ENCODE data around the gene MFSD8.
A peak's percentile ranks its signal among the peaks of the same experiment; 100 is the strongest.
"Not testable (repeated sequence)": the region's sequence is repeated elsewhere in the genome, so short reads cannot be mapped to it uniquely, and the experiment has no call there.

The MFSD8 gene

GRCh38 chr4:127965062-127965802, at the start of gene MFSD8, which contains the start of gene ABHD18:
TSS of gene MFSD8 (minus strand) at chr4:127965173. CDS start at chr4:127965133, 40 bp downstream.
TSS of gene ABHD18 (plus strand) at chr4:127965406. CDS start at chr4:127982956, 17,550 bp downstream.
- DNase-seq: peak; percentile 98

GRCh38 chr4:128009428-128009827, 44.5 kb upstream of the MFSD8 start:
- DNase-seq: no peak

- DNase-seq: no peak
Measured at GRCh38 chr4:128006592-128006991, 41.6 kb upstream of the MFSD8 start.

- no peak for DNase-seq
Measured at GRCh38 chr4:127997534-127998388, 32.8 kb upstream of the MFSD8 start.

- not testable (repeated sequence) for DNase-seq
Measured at GRCh38 chr4:127996521-127996920, 31.5 kb upstream of the MFSD8 start.

GRCh38 chr4:127995776-127996175, 30.8 kb upstream of the MFSD8 start:
- DNase-seq: no peak

GRCh38 chr4:127993151-127993550, 28.2 kb upstream of the MFSD8 start:
- DNase-seq: no peak

- no peak for DNase-seq
Measured at GRCh38 chr4:127988638-127989037, 23.7 kb upstream of the MFSD8 start.

GRCh38 chr4:127985989-127986388, 21.0 kb upstream of the MFSD8 start:
- DNase-seq: no peak

- no peak for DNase-seq
Measured at GRCh38 chr4:127982445-127982844, 17.5 kb upstream of the MFSD8 start.

GRCh38 chr4:127978930-127979329, 14.0 kb upstream of the MFSD8 start:
- no peak for DNase-seq

- no peak for DNase-seq
Measured at GRCh38 chr4:127975121-127975770, 10.3 kb upstream of the MFSD8 start.

GRCh38 chr4:127970925-127971324, 6.0 kb upstream of the MFSD8 start:
- not testable (repeated sequence) for DNase-seq

- no peak for DNase-seq
Measured at GRCh38 chr4:127968586-127968985, 3.6 kb upstream of the MFSD8 start.

- no peak for DNase-seq
Measured at GRCh38 chr4:127967141-127967775, 2.3 kb upstream of the MFSD8 start.

GRCh38 chr4:127965803-127966175, 816 bp upstream of the MFSD8 start:
- DNase-seq: peak; percentile 73

- DNase-seq: not testable (repeated sequence)
Measured at GRCh38 chr4:127964426-127965061, 429 bp downstream of the MFSD8 start.

GRCh38 chr4:127963633-127964398, 1.2 kb downstream of the MFSD8 start:
- not testable (repeated sequence) for DNase-seq

GRCh38 chr4:127959794-127960193, 5.2 kb downstream of the MFSD8 start:
- no peak for DNase-seq

- DNase-seq: no peak
Measured at GRCh38 chr4:127957105-127957504, 7.9 kb downstream of the MFSD8 start.

GRCh38 chr4:127936974-127937373, 28.0 kb downstream of the MFSD8 start:
- no peak for DNase-seq

- DNase-seq: not testable (repeated sequence)
Measured at GRCh38 chr4:127931836-127932235, 33.1 kb downstream of the MFSD8 start.
